HepG2 (cell line): ENCODE results near the gene ZBTB47. TPM values are rescaled to one million over a fixed set of nuclear protein-coding genes. Genes with fewer than 3 reads are reported as not detected.

Source experiments
- CEBPB ChIP-seq: IDR thresholded peaks from 2 replicates; pipeline ENCODE4 v1.6.1; 2011; ENCODE audit warnings: low read depth, low read length, improper control_type of control experiment, borderline replicate concordance
- CREM ChIP-seq, 2 experiments: sonication (generic) in 1 of 2; formaldehyde crosslinking in 1 of 2; IDR thresholded peaks; 2 replicates each; pipeline versions ENCODE4 v1.4.0 to v1.6.1; 2016 to 2020; ENCODE audit warnings: antibody characterized with exemption in 1 of 2, mild to moderate bottlenecking in 1 of 2, missing genetic modification reagents in 1 of 2
- ELF1 ChIP-seq: sonication (generic); formaldehyde crosslinking; IDR thresholded peaks from 2 replicates; pipeline ENCODE4 v1.4.0; 2020; ENCODE audit warnings: missing genetic modification reagents
- EP300 ChIP-seq, 3 experiments: sonication (generic) in 1 of 3; formaldehyde crosslinking in 1 of 3; IDR thresholded peaks; 2 replicates each; pipeline versions ENCODE4 v1.5.1 to v1.6.1; 2011 to 2020; ENCODE audit warnings: low read depth in 2 of 3, low read length in 2 of 3, borderline replicate concordance in 1 of 3, improper control_type of control experiment in 1 of 3, mild to moderate bottlenecking in 1 of 3, missing genetic modification reagents in 1 of 3, moderate library complexity in 1 of 3
- FOXM1 ChIP-seq: sonication (generic); formaldehyde crosslinking; IDR thresholded peaks from 2 replicates; pipeline ENCODE4 v1.5.0; 2020; ENCODE audit warnings: missing genetic modification reagents
- FOXP1 ChIP-seq, 2 experiments: fragments of 450-650 bp in 1 of 2; IDR thresholded peaks; 2 replicates each; pipeline ENCODE4 v1.6.1; 2017 to 2018; ENCODE audit warnings: antibody characterized with exemption in 1 of 2
- ISX ChIP-seq: sonication (generic); formaldehyde crosslinking; conservative IDR thresholded peaks from 2 replicates; pipeline ENCODE4 v1.5.0; 2020; ENCODE audit warnings: missing genetic modification reagents
- ONECUT2 ChIP-seq: sonication (generic); formaldehyde crosslinking; IDR thresholded peaks from 2 replicates; pipeline ENCODE4 v1.4.0; 2020; ENCODE audit warnings: missing genetic modification reagents
- PRPF4 ChIP-seq: fragments of 200-400 bp; formaldehyde crosslinking; IDR thresholded peaks from 2 replicates; pipeline ENCODE4 v1.6.1; 2016; ENCODE audit warnings: low read length, low read depth; ENCODE audit not compliant: poor library complexity, severe bottlenecking
- RARA ChIP-seq: IDR thresholded peaks from 2 replicates; pipeline ENCODE4 v1.6.1; 2016; ENCODE audit warnings: missing genetic modification reagents, missing compliant biosample characterization
- RBFOX2 ChIP-seq: fragments of 200-400 bp; formaldehyde crosslinking; IDR thresholded peaks from 2 replicates; pipeline ENCODE4 v1.6.1; 2017; ENCODE audit warnings: low read depth, mild to moderate bottlenecking, low read length
- SNAPC2 ChIP-seq: sonication (generic); formaldehyde crosslinking; IDR thresholded peaks from 2 replicates; pipeline ENCODE4 v1.8.1; 2022; ENCODE audit warnings: mild to moderate bottlenecking, missing genetic modification reagents
- TBX2 ChIP-seq: sonication (generic); formaldehyde crosslinking; IDR thresholded peaks from 2 replicates; pipeline ENCODE4 v1.5.0; 2020; ENCODE audit warnings: missing genetic modification reagents, mild to moderate bottlenecking, borderline replicate concordance
- TOE1 ChIP-seq: sonication (generic); formaldehyde crosslinking; IDR thresholded peaks from 2 replicates; pipeline ENCODE4 v1.4.0; 2020; ENCODE audit warnings: mild to moderate bottlenecking, missing genetic modification reagents
- ZFP62 ChIP-seq: sonication (generic); formaldehyde crosslinking; IDR thresholded peaks from 2 replicates; pipeline ENCODE4 v1.4.0; 2020; ENCODE audit warnings: missing genetic modification reagents
- ZNF33B ChIP-seq: sonication (generic); formaldehyde crosslinking; IDR thresholded peaks from 2 replicates; pipeline ENCODE4 v1.5.1; 2020; ENCODE audit warnings: mild to moderate bottlenecking, missing genetic modification reagents
- ZNF501 ChIP-seq: sonication (generic); formaldehyde crosslinking; IDR thresholded peaks from 2 replicates; pipeline ENCODE4 v1.5.1; 2020; ENCODE audit warnings: mild to moderate bottlenecking, moderate library complexity, missing genetic modification reagents
- ZNF589 ChIP-seq: sonication (generic); formaldehyde crosslinking; conservative IDR thresholded peaks from 2 replicates; pipeline ENCODE4 v1.8.0; 2022; ENCODE audit warnings: mild to moderate bottlenecking, moderate library complexity, missing genetic modification reagents
- polyA plus RNA-seq, 8 experiments: library from polyadenylated mRNA; depleted of rRNA in 3 of 8; stranded (reverse) in 7 of 8; unstranded in 1 of 8; fragments of >200 nt; fragmentation: Illumina TruSeq in 4 of 8; extraction: Trizol in 4 of 8; gene quantifications; 2 replicates each; pipeline versions ENCODE4 v1.2.1 to v1.2.3, GENCODE V29; 2011 to 2016; ENCODE audit warnings: low read depth in 4 of 8, missing spikeins in 1 of 8, mixed read lengths in 1 of 8; ENCODE audit not compliant: insufficient read depth in 1 of 8
- total RNA-seq, 5 experiments: library from RNA; depleted of rRNA; stranded (reverse); fragments of >200 nt; fragmentation: Illumina TruSeq; extraction: Trizol; gene quantifications; 2 replicates each; pipeline ENCODE4 v1.2.3, GENCODE V29; 2016; ENCODE audit warnings: low read depth in 1 of 5
- TF ChIP-seq, protein P1 (sequence below): sonication (generic); formaldehyde crosslinking; IDR thresholded peaks from 2 replicates; pipeline ENCODE4 v1.5.0; 2020; ENCODE audit warnings: missing genetic modification reagents
- TF ChIP-seq, protein P2 (sequence below): IDR thresholded peaks from 2 replicates; pipeline ENCODE4 v1.6.1; 2018; ENCODE audit warnings: missing genetic modification reagents, mild to moderate bottlenecking, missing compliant biosample characterization
- TF ChIP-seq, protein P3 (sequence below): sonication (generic); formaldehyde crosslinking; IDR thresholded peaks from 2 replicates; pipeline ENCODE4 v1.4.0; 2020; ENCODE audit warnings: low read depth, mild to moderate bottlenecking, missing genetic modification reagents
- TF ChIP-seq, protein P4 (sequence below): IDR thresholded peaks from 2 replicates; pipeline ENCODE4 v1.6.1; 2016; ENCODE audit warnings: low read depth, borderline replicate concordance

The ZBTB47 gene
- total and polyA plus RNA-seq, 2 of the 13 experiments (the other 11 are each of a cell fraction or from before 2014, with no cell fraction given) = 1.5 to 3.1 TPM

DNA sequence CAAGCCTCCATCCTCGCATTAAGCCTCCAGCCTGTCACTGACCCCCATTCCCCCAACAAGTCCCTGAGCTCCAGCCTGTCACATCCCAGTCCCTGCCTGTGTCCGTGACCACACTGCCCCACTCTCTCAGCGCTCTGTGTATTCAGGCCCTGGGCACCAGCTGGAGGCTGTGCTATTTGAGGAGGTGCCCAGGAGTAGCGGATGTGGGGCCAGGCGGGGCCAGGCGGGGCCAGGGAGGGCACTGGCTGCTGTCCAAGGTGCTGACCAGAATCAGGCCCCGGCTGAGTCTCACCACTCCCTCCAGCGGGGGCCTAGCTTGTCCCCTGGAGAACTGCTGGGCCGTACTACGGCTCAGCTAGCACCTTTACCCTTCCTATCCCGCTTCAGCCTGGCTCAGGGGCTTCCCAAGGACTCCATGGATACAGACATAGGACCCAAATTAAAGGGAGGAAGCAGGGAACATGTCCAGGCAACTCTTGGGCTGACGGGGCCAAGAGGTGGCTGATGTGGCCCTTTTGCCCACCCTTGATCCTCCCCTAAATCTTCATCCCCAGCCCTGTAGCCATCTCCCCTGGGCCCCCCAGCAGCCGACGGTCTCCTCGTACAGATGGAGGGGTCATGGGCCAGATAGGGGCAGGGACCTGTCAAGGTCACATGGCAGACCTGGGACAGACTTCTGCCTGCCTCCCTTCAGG, 48.0 kb downstream of the ZBTB47 start (continued):
- TF ChIP-seq, protein P1, sequence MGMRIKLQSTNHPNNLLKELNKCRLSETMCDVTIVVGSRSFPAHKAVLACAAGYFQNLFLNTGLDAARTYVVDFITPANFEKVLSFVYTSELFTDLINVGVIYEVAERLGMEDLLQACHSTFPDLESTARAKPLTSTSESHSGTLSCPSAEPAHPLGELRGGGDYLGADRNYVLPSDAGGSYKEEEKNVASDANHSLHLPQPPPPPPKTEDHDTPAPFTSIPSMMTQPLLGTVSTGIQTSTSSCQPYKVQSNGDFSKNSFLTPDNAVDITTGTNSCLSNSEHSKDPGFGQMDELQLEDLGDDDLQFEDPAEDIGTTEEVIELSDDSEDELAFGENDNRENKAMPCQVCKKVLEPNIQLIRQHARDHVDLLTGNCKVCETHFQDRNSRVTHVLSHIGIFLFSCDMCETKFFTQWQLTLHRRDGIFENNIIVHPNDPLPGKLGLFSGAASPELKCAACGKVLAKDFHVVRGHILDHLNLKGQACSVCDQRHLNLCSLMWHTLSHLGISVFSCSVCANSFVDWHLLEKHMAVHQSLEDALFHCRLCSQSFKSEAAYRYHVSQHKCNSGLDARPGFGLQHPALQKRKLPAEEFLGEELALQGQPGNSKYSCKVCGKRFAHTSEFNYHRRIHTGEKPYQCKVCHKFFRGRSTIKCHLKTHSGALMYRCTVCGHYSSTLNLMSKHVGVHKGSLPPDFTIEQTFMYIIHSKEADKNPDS = no peak
- TF ChIP-seq, protein P2, sequence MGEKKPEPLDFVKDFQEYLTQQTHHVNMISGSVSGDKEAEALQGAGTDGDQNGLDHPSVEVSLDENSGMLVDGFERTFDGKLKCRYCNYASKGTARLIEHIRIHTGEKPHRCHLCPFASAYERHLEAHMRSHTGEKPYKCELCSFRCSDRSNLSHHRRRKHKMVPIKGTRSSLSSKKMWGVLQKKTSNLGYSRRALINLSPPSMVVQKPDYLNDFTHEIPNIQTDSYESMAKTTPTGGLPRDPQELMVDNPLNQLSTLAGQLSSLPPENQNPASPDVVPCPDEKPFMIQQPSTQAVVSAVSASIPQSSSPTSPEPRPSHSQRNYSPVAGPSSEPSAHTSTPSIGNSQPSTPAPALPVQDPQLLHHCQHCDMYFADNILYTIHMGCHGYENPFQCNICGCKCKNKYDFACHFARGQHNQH (CRISPR knock-in tag) = peak; percentile 65; the same call in 1 of the 2 replicates
- TF ChIP-seq RARA (CRISPR knock-in tag) = peak; percentile 69
- no peak; the same call in 1 of the 2 replicates for TF ChIP-seq TOE1
- peak; percentile 86; the same call in 1 of the 2 replicates for TF ChIP-seq ZNF589 (CRISPR knock-in tag)
- TF ChIP-seq, protein P3, sequence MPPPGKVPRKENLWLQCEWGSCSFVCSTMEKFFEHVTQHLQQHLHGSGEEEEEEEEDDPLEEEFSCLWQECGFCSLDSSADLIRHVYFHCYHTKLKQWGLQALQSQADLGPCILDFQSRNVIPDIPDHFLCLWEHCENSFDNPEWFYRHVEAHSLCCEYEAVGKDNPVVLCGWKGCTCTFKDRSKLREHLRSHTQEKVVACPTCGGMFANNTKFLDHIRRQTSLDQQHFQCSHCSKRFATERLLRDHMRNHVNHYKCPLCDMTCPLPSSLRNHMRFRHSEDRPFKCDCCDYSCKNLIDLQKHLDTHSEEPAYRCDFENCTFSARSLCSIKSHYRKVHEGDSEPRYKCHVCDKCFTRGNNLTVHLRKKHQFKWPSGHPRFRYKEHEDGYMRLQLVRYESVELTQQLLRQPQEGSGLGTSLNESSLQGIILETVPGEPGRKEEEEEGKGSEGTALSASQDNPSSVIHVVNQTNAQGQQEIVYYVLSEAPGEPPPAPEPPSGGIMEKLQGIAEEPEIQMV = 0 out of 2 replicates have a peak, but pooled peaks have one; percentile 24
- no peak for TF ChIP-seq EP300 (IDR thresholded peaks at IDR 0.05; ENCODE audit: low read depth in 2 of 2, low read length in 2 of 2)
- 0 out of 2 replicates have a peak, but pooled peaks have one; percentile 22 for TF ChIP-seq EP300 (CRISPR knock-in tag; IDR thresholded peaks at IDR 0.05; ENCODE audit: borderline replicate concordance)
- peak; percentile 86 for TF ChIP-seq SNAPC2 (CRISPR knock-in tag)
- TF ChIP-seq PRPF4 = no peak
- 0 out of 2 replicates have a peak, but pooled peaks have one; percentile 15 for TF ChIP-seq ZNF501 (CRISPR knock-in tag)
- peak; percentile 49; the same call in 1 of the 2 replicates for TF ChIP-seq ONECUT2
- TF ChIP-seq RBFOX2 = no peak
- TF ChIP-seq FOXM1 = no peak
- no peak for TF ChIP-seq CEBPB
- 0 out of 2 replicates have a peak, but pooled peaks have one; percentile 36 for TF ChIP-seq ELF1
- no peak for TF ChIP-seq ZNF33B (CRISPR knock-in tag)
- TF ChIP-seq, protein P4, sequence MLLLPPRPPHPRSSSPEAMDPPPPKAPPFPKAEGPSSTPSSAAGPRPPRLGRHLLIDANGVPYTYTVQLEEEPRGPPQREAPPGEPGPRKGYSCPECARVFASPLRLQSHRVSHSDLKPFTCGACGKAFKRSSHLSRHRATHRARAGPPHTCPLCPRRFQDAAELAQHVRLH = peak; percentile 87
- TF ChIP-seq CREM (IDR thresholded peaks at IDR 0.05) = no peak
- TF ChIP-seq CREM (CRISPR knock-in tag; IDR thresholded peaks at IDR 0.05) = no peak
- peak; percentile 66 for TF ChIP-seq TBX2 (CRISPR knock-in tag)
- TF ChIP-seq ZFP62 (CRISPR knock-in tag) = no peak
- TF ChIP-seq ISX = peak; percentile 90
- no peak for TF ChIP-seq FOXP1 (IDR thresholded peaks at IDR 0.05)
- no peak for TF ChIP-seq FOXP1 (CRISPR knock-in tag; IDR thresholded peaks at IDR 0.05)
